ENCODE data around the gene NMT1. TPM values are rescaled to one million over a fixed set of nuclear protein-coding genes. Genes with fewer than 3 reads are reported as not detected.

NMT1 gene
- total and polyA plus RNA-seq, 2 of the 13 experiments (the other 11 are each of a cell fraction or from before 2014, with no cell fraction given): 75.7 to 142 TPM

DNA sequence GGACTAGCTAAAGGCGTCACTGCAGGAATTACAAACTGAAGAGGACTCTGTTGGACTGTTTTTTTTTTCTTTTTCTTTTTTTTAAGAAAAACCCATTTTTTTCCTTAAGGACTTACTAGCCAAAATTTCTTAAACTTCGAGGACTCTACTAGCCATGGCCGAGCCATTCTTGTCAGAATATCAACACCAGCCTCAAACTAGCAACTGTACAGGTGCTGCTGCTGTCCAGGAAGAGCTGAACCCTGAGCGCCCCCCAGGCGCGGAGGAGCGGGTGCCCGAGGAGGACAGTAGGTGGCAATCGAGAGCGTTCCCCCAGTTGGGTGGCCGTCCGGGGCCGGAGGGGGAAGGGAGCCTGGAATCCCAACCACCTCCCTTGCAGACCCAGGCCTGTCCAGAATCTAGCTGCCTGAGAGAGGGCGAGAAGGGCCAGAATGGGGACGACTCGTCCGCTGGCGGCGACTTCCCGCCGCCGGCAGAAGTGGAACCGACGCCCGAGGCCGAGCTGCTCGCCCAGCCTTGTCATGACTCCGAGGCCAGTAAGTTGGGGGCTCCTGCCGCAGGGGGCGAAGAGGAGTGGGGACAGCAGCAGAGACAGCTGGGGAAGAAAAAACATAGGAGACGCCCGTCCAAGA, 88.0 kb downstream of the NMT1 start (continued):
- TF ChIP-seq, protein P1, sequence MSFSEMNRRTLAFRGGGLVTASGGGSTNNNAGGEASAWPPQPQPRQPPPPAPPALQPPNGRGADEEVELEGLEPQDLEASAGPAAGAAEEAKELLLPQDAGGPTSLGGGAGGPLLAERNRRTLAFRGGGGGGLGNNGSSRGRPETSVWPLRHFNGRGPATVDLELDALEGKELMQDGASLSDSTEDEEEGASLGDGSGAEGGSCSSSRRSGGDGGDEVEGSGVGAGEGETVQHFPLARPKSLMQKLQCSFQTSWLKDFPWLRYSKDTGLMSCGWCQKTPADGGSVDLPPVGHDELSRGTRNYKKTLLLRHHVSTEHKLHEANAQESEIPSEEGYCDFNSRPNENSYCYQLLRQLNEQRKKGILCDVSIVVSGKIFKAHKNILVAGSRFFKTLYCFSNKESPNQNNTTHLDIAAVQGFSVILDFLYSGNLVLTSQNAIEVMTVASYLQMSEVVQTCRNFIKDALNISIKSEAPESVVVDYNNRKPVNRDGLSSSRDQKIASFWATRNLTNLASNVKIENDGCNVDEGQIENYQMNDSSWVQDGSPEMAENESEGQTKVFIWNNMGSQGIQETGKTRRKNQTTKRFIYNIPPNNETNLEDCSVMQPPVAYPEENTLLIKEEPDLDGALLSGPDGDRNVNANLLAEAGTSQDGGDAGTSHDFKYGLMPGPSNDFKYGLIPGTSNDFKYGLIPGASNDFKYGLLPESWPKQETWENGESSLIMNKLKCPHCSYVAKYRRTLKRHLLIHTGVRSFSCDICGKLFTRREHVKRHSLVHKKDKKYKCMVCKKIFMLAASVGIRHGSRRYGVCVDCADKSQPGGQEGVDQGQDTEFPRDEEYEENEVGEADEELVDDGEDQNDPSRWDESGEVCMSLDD (CRISPR knock-in tag; IDR thresholded peaks at IDR 0.05; ENCODE audit: borderline replicate concordance): no peak
- peak; percentile 49; the same call in 1 of the 2 replicates for TF ChIP-seq NCOA2 (CRISPR knock-in tag; IDR thresholded peaks at IDR 0.05)
- no peak for TF ChIP-seq NFE2 (CRISPR knock-in tag; IDR thresholded peaks at IDR 0.05)
- no peak for TF ChIP-seq ZNF101 (CRISPR knock-in tag; IDR thresholded peaks at IDR 0.05; ENCODE audit: borderline replicate concordance, low read depth)
- TF ChIP-seq ZNF281 (CRISPR knock-in tag; IDR thresholded peaks at IDR 0.05; ENCODE audit: borderline replicate concordance): peak; percentile 93
- TF ChIP-seq NR2F1 (CRISPR knock-in tag; IDR thresholded peaks at IDR 0.05): 0 out of 4 replicates have a peak, but pooled peaks of 1 of the 2 experiments have one; percentile 10
- TF ChIP-seq MED1 (CRISPR knock-in tag; IDR thresholded peaks at IDR 0.05): peak; percentile 52
- TF ChIP-seq XRCC5 (optimal IDR thresholded peaks at IDR 0.05; ENCODE audit: low read length): peak; percentile 95
- TF ChIP-seq KLF16 (CRISPR knock-in tag; IDR thresholded peaks at IDR 0.05): peak in 1 of 2 experiments; percentile 67; a peak in 2 of 4 replicates
- peak; percentile 63 for TF ChIP-seq TBX2 (CRISPR knock-in tag; IDR thresholded peaks at IDR 0.05; ENCODE audit: borderline replicate concordance)
- no peak for TF ChIP-seq BRCA1 (CRISPR knock-in tag; IDR thresholded peaks at IDR 0.05)
- no peak for TF ChIP-seq SNRNP70 (IDR thresholded peaks at IDR 0.05; ENCODE audit: low read depth, low read length)
- no peak for TF ChIP-seq ZFP82 (CRISPR knock-in tag; IDR thresholded peaks at IDR 0.05; ENCODE audit: borderline replicate concordance)
- TF ChIP-seq, protein P2, sequence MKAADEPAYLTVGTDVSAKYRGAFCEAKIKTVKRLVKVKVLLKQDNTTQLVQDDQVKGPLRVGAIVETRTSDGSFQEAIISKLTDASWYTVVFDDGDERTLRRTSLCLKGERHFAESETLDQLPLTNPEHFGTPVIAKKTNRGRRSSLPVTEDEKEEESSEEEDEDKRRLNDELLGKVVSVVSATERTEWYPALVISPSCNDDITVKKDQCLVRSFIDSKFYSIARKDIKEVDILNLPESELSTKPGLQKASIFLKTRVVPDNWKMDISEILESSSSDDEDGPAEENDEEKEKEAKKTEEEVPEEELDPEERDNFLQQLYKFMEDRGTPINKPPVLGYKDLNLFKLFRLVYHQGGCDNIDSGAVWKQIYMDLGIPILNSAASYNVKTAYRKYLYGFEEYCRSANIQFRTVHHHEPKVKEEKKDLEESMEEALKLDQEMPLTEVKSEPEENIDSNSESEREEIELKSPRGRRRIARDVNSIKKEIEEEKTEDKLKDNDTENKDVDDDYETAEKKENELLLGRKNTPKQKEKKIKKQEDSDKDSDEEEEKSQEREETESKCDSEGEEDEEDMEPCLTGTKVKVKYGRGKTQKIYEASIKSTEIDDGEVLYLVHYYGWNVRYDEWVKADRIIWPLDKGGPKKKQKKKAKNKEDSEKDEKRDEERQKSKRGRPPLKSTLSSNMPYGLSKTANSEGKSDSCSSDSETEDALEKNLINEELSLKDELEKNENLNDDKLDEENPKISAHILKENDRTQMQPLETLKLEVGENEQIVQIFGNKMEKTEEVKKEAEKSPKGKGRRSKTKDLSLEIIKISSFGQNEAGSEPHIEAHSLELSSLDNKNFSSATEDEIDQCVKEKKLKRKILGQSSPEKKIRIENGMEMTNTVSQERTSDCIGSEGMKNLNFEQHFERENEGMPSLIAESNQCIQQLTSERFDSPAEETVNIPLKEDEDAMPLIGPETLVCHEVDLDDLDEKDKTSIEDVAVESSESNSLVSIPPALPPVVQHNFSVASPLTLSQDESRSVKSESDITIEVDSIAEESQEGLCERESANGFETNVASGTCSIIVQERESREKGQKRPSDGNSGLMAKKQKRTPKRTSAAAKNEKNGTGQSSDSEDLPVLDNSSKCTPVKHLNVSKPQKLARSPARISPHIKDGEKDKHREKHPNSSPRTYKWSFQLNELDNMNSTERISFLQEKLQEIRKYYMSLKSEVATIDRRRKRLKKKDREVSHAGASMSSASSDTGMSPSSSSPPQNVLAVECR (CRISPR knock-in tag; IDR thresholded peaks at IDR 0.05; ENCODE audit: borderline replicate concordance): no peak
- no peak for TF ChIP-seq NFRKB (IDR thresholded peaks at IDR 0.05)
- TF ChIP-seq ZNF33B (CRISPR knock-in tag; IDR thresholded peaks at IDR 0.05): no peak
- TF ChIP-seq RXRA (CRISPR knock-in tag; IDR thresholded peaks at IDR 0.05): peak; percentile 80
- peak; percentile 75 for TF ChIP-seq THAP11 (CRISPR knock-in tag; IDR thresholded peaks at IDR 0.05)
- TF ChIP-seq HOMEZ (CRISPR knock-in tag; IDR thresholded peaks at IDR 0.05; ENCODE audit: low read depth): no peak; the same call in 1 of the 2 replicates

All from HepG2 (cell line).